ENCODE results near the gene ATP6V1E1.

Gene ATP6V1E1

DNA sequence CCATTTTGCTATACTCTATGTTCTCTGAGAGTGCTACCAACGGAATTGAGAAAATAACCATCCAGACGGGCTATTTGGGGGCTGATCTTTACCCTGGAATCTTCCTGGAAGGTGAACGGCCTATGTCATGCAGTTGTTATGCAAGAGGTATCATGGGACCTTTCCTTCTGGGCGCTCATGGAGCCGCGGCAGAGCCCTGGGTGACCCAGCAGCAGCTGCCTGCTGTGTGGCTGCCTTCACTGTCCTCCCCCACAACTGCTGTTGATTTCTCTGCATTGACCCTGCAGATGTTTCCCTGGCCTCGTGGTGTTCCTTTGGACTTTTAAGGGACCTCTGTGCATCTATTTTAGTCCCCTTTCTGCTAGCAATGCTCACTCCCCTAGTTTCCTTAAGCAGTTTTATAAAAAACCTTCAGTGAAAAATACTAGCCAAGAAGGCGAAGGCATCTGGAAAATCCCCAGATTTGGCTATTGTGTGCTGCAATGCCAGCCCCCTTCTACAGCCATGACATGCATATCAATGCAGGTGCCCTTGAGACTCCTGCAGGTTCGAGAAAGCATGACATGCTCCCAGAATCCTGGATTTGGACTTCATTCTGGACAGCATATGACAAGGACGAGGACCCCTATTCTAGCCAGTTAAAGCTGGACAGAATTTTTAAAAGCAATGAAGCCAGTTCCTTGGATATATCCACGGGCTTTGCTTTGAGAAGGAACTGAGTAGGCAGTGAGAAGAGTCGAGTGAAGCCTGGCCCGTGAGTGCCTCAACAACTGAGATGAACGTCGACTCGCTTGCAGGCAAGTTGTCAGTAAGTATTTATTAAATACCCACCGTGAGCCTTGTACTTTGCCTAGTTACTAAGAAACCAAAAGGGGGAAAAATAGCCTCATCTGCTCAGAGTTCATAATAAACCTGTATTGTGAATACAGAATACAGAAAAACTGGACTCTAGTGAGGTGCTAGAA, 65.4 kb downstream of the ATP6V1E1 start, which contains the start of gene SLC25A18:
Gene SLC25A18, plus strand, starts transcription at position 593 of the 965 bp plus-strand sequence. CDS start 16,447 bp downstream, outside the sequence.
- Histone ChIP-seq H3K36me3 (ENCODE audit: control insufficient read depth in 1 of 2, insufficient read depth in 2 of 2, low read depth in 1 of 2, low read length in 2 of 2) (no peaks in the 10 kb centered on the region), H4K8ac (ENCODE audit: low read length) (no peak within 1 kb of the TSS), H3K23ac (ENCODE audit: low read length in 2 of 2) (peak within 1 kb of the TSS in 1 of 2 experiments; percentile 32), H3K27ac (ENCODE audit: low read length, poor library complexity, severe bottlenecking) (peak within 1 kb of the TSS; percentile 50), H2BK12ac (ENCODE audit: low read length in 2 of 2) (no peak within 1 kb of the TSS), H2BK120ac (ENCODE audit: low read depth, low read length) (no peak within 1 kb of the TSS), H3K4me2 (ENCODE audit: low read length, poor library complexity, severe bottlenecking) (peak within 1 kb of the TSS; percentile 12), H2AFZ (ENCODE audit: low read depth, low read length) (no peak within 1 kb of the TSS), H3K18ac (ENCODE audit: low read depth in 1 of 2, low read length in 2 of 2) (no peak within 1 kb of the TSS), H4K91ac (ENCODE audit: low read length) (no peak within 1 kb of the TSS), H3K4me1 (ENCODE audit: control insufficient read depth, insufficient read depth, low read depth, low read length) (peaks cover 13% of the 10 kb centered on the region), H3K14ac (ENCODE audit: low read length in 2 of 2) (no peak within 1 kb of the TSS), H2BK15ac (ENCODE audit: low read depth, poor library complexity, severe bottlenecking) (no peak within 1 kb of the TSS), H2AK5ac (ENCODE audit: low read length, severe bottlenecking) (peak within 1 kb of the TSS; percentile 74), H3K4ac (ENCODE audit: low read depth in 1 of 2, low read length in 2 of 2) (no peak within 1 kb of the TSS), H2BK5ac (ENCODE audit: low read depth, low read length, poor library complexity, severe bottlenecking) (no peak within 1 kb of the TSS), H3K9me3 (ENCODE audit: control insufficient read depth, low read length) (no peaks in the 10 kb centered on the region), H3K79me1 (replicated peaks; ENCODE audit: low read length, poor library complexity, severe bottlenecking) (no peaks in the 10 kb centered on the region), H3K4me3 (ENCODE audit: insufficient read depth in 1 of 2, low read depth in 1 of 2, low read length in 2 of 2) (peak within 1 kb of the TSS in 1 of 2 experiments; percentile 14), H3K27me3 (ENCODE audit: control insufficient read depth in 1 of 2, insufficient read depth in 1 of 2, low read length in 2 of 2) (peaks cover 0 to 10% of the 10 kb centered on the region in 2 experiments), H3K9ac (ENCODE audit: low read length) (peak within 1 kb of the TSS; percentile 5)
- 81% methylated on average over 16 of the region's 17 CpGs for WGBS
- DNase-seq, result peak; percentile 29

DNA sequence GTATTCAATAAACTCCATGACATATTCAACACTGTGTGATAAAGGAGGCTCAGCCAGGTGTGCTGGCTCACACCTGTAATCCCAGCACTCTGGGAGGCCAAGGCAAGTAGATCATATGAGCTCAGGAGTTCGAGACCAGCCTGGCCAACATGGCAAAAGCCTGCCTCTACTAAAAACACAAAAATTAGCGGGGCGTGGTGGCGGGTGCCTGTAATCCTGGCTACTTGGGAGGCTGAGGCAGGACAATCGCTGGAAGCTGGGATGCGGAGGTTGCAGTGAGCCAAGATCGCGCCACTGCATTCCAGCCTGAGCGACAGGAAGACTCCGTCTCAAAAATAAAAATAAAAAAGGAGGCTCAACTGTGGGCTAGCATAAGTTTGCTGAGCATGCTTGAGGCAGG, 69.4 kb downstream of the ATP6V1E1 start:
- no peak overlapping the region for H2BK5ac ChIP-seq (ENCODE audit: low read depth, low read length, poor library complexity, severe bottlenecking)
- no peak overlapping the region for H3K23ac ChIP-seq (ENCODE audit: low read length in 2 of 2)
- no peak overlapping the region for H4K8ac ChIP-seq (ENCODE audit: low read length)
- no peak overlapping the region for H3K14ac ChIP-seq (ENCODE audit: low read length in 2 of 2)
- H3K4me3 ChIP-seq (ENCODE audit: insufficient read depth in 1 of 2, low read depth in 1 of 2, low read length in 2 of 2), result no peak overlapping the region
- H2AFZ ChIP-seq (ENCODE audit: low read depth, low read length), result no peak overlapping the region
- H3K18ac ChIP-seq (ENCODE audit: low read depth in 1 of 2, low read length in 2 of 2), result no peak overlapping the region
- no peak overlapping the region for H3K4me2 ChIP-seq (ENCODE audit: low read length, poor library complexity, severe bottlenecking)
- H3K4ac ChIP-seq (ENCODE audit: low read depth in 1 of 2, low read length in 2 of 2), result no peak overlapping the region
- peaks cover 13% of the 10 kb centered on the region for H3K4me1 ChIP-seq (ENCODE audit: control insufficient read depth, insufficient read depth, low read depth, low read length)
- no peak overlapping the region for H3K9ac ChIP-seq (ENCODE audit: low read length)
- no peaks in the 10 kb centered on the region for H3K36me3 ChIP-seq (ENCODE audit: control insufficient read depth in 1 of 2, insufficient read depth in 2 of 2, low read depth in 1 of 2, low read length in 2 of 2)
- no peak overlapping the region for H2BK15ac ChIP-seq (ENCODE audit: low read depth, poor library complexity, severe bottlenecking)
- H3K27ac ChIP-seq (ENCODE audit: low read length, poor library complexity, severe bottlenecking), result no peak overlapping the region
- WGBS, result 94% methylated on average over 10 of the region's 10 CpGs
- no peak overlapping the region for H2BK12ac ChIP-seq (ENCODE audit: low read length in 2 of 2)
- H4K91ac ChIP-seq (ENCODE audit: low read length), result no peak overlapping the region
- no peak overlapping the region for H2AK5ac ChIP-seq (ENCODE audit: low read length, severe bottlenecking)
- DNase-seq, result no peak
- no peaks in the 10 kb centered on the region for H3K79me1 ChIP-seq (replicated peaks; ENCODE audit: low read length, poor library complexity, severe bottlenecking)
- H3K27me3 ChIP-seq (ENCODE audit: control insufficient read depth in 1 of 2, insufficient read depth in 1 of 2, low read length in 2 of 2), result peaks cover 0 to 13% of the 10 kb centered on the region in 2 experiments
- no peak overlapping the region for H2BK120ac ChIP-seq (ENCODE audit: low read depth, low read length)
- no peaks in the 10 kb centered on the region for H3K9me3 ChIP-seq (ENCODE audit: control insufficient read depth, low read length)

DNA sequence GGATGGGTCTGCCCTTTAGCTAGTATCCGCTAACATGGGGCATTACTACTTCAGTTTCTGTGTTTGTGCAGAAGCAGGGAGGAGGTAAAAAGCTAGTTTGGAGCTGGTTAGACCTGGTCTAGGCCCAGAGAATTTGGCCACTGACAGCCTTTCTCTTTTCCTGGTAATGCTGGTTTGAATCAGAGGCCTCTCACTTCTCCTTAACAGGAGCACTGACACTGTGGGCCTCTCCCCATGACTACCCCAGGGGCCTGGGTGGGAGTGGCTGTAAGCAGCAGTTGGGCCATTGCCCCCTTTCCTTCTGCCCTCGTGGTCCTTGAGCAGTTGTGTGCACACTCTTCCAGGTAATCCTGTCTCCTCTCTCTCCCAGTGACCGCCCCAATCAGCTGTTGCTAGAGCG, 73.7 kb downstream of the ATP6V1E1 start:
- no peak overlapping the region for H3K4me3 ChIP-seq (ENCODE audit: insufficient read depth in 1 of 2, low read depth in 1 of 2, low read length in 2 of 2)
- H2BK120ac ChIP-seq (ENCODE audit: low read depth, low read length), result no peak overlapping the region
- H3K27ac ChIP-seq (ENCODE audit: low read length, poor library complexity, severe bottlenecking), result no peak overlapping the region
- no peak for DNase-seq
- H3K4me2 ChIP-seq (ENCODE audit: low read length, poor library complexity, severe bottlenecking), result no peak overlapping the region
- H2BK12ac ChIP-seq (ENCODE audit: low read length in 2 of 2), result no peak overlapping the region
- H3K27me3 ChIP-seq (ENCODE audit: control insufficient read depth in 1 of 2, insufficient read depth in 1 of 2, low read length in 2 of 2), result peaks cover 0 to 19% of the 10 kb centered on the region in 2 experiments
- no peak overlapping the region for H4K91ac ChIP-seq (ENCODE audit: low read length)
- WGBS, result 63% methylated on average over 2 of the region's 4 CpGs
- H2AK5ac ChIP-seq (ENCODE audit: low read length, severe bottlenecking), result no peak overlapping the region
- no peaks in the 10 kb centered on the region for H3K36me3 ChIP-seq (ENCODE audit: control insufficient read depth in 1 of 2, insufficient read depth in 2 of 2, low read depth in 1 of 2, low read length in 2 of 2)
- no peak overlapping the region for H2BK5ac ChIP-seq (ENCODE audit: low read depth, low read length, poor library complexity, severe bottlenecking)
- no peaks in the 10 kb centered on the region for H3K9me3 ChIP-seq (ENCODE audit: control insufficient read depth, low read length)
- no peak overlapping the region for H2BK15ac ChIP-seq (ENCODE audit: low read depth, poor library complexity, severe bottlenecking)
- H3K4me1 ChIP-seq (ENCODE audit: control insufficient read depth, insufficient read depth, low read depth, low read length), result no peaks in the 10 kb centered on the region
- no peak overlapping the region for H3K23ac ChIP-seq (ENCODE audit: low read length in 2 of 2)
- no peak overlapping the region for H4K8ac ChIP-seq (ENCODE audit: low read length)
- no peak overlapping the region for H3K4ac ChIP-seq (ENCODE audit: low read depth in 1 of 2, low read length in 2 of 2)
- H2AFZ ChIP-seq (ENCODE audit: low read depth, low read length), result no peak overlapping the region
- H3K9ac ChIP-seq (ENCODE audit: low read length), result no peak overlapping the region
- no peak overlapping the region for H3K18ac ChIP-seq (ENCODE audit: low read depth in 1 of 2, low read length in 2 of 2)
- H3K14ac ChIP-seq (ENCODE audit: low read length in 2 of 2), result no peak overlapping the region
- H3K79me1 ChIP-seq (replicated peaks; ENCODE audit: low read length, poor library complexity, severe bottlenecking), result no peaks in the 10 kb centered on the region

DNA sequence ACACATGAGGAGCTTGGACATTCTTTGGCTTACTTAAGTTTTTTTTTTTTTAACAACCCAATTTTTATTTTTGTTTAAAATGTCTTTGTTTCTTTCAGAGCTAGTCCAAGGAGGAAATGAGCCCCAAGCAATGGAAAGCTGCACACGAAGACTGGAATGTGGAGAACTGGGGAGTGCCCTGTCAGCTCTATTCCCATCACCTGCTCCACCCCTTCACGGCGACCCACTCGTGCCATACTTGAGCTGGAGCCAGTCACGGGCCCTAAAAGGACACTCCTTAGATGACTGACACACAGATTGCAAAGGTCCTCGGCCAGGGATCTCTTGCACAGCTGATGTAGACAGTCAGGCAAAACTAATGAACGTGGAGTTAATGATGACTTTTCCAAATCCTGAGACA, 75.8 kb downstream of the ATP6V1E1 start:
- no peaks in the 10 kb centered on the region for H3K79me1 ChIP-seq (replicated peaks; ENCODE audit: low read length, poor library complexity, severe bottlenecking)
- no peak overlapping the region for H3K9ac ChIP-seq (ENCODE audit: low read length)
- no peak overlapping the region for H2AK5ac ChIP-seq (ENCODE audit: low read length, severe bottlenecking)
- no peak overlapping the region for H2BK120ac ChIP-seq (ENCODE audit: low read depth, low read length)
- no peaks in the 10 kb centered on the region for H3K4me1 ChIP-seq (ENCODE audit: control insufficient read depth, insufficient read depth, low read depth, low read length)
- H2BK12ac ChIP-seq (ENCODE audit: low read length in 2 of 2), result no peak overlapping the region
- no peak for DNase-seq
- H3K23ac ChIP-seq (ENCODE audit: low read length in 2 of 2), result no peak overlapping the region
- no peaks in the 10 kb centered on the region for H3K9me3 ChIP-seq (ENCODE audit: control insufficient read depth, low read length)
- no peak overlapping the region for H3K18ac ChIP-seq (ENCODE audit: low read depth in 1 of 2, low read length in 2 of 2)
- H3K27ac ChIP-seq (ENCODE audit: low read length, poor library complexity, severe bottlenecking), result no peak overlapping the region
- H3K4ac ChIP-seq (ENCODE audit: low read depth in 1 of 2, low read length in 2 of 2), result no peak overlapping the region
- no peaks in the 10 kb centered on the region for H3K36me3 ChIP-seq (ENCODE audit: control insufficient read depth in 1 of 2, insufficient read depth in 2 of 2, low read depth in 1 of 2, low read length in 2 of 2)
- H3K4me2 ChIP-seq (ENCODE audit: low read length, poor library complexity, severe bottlenecking), result no peak overlapping the region
- H2BK5ac ChIP-seq (ENCODE audit: low read depth, low read length, poor library complexity, severe bottlenecking), result no peak overlapping the region
- no peak overlapping the region for H2BK15ac ChIP-seq (ENCODE audit: low read depth, poor library complexity, severe bottlenecking)
- H4K91ac ChIP-seq (ENCODE audit: low read length), result no peak overlapping the region
- H3K14ac ChIP-seq (ENCODE audit: low read length in 2 of 2), result no peak overlapping the region
- no peak overlapping the region for H2AFZ ChIP-seq (ENCODE audit: low read depth, low read length)
- no peak overlapping the region for H4K8ac ChIP-seq (ENCODE audit: low read length)
- WGBS, result 87% methylated on average over 7 of the region's 7 CpGs
- H3K4me3 ChIP-seq (ENCODE audit: insufficient read depth in 1 of 2, low read depth in 1 of 2, low read length in 2 of 2), result no peak overlapping the region
- H3K27me3 ChIP-seq (ENCODE audit: control insufficient read depth in 1 of 2, insufficient read depth in 1 of 2, low read length in 2 of 2), result peaks cover 0 to 7% of the 10 kb centered on the region in 2 experiments

Data from mesenchymal stem cell (in vitro differentiated cells and primary cell).